ENCODE results near the gene GCGR. TPM values are rescaled to one million over a fixed set of nuclear protein-coding genes. Genes with fewer than 3 reads are reported as not detected.

The GCGR gene
- total and polyA plus RNA-seq, 10 of the 15 experiments (the other 5 are each of a cell fraction or from before 2014, with no cell fraction given), result not detected

- TF ChIP-seq, protein P1, sequence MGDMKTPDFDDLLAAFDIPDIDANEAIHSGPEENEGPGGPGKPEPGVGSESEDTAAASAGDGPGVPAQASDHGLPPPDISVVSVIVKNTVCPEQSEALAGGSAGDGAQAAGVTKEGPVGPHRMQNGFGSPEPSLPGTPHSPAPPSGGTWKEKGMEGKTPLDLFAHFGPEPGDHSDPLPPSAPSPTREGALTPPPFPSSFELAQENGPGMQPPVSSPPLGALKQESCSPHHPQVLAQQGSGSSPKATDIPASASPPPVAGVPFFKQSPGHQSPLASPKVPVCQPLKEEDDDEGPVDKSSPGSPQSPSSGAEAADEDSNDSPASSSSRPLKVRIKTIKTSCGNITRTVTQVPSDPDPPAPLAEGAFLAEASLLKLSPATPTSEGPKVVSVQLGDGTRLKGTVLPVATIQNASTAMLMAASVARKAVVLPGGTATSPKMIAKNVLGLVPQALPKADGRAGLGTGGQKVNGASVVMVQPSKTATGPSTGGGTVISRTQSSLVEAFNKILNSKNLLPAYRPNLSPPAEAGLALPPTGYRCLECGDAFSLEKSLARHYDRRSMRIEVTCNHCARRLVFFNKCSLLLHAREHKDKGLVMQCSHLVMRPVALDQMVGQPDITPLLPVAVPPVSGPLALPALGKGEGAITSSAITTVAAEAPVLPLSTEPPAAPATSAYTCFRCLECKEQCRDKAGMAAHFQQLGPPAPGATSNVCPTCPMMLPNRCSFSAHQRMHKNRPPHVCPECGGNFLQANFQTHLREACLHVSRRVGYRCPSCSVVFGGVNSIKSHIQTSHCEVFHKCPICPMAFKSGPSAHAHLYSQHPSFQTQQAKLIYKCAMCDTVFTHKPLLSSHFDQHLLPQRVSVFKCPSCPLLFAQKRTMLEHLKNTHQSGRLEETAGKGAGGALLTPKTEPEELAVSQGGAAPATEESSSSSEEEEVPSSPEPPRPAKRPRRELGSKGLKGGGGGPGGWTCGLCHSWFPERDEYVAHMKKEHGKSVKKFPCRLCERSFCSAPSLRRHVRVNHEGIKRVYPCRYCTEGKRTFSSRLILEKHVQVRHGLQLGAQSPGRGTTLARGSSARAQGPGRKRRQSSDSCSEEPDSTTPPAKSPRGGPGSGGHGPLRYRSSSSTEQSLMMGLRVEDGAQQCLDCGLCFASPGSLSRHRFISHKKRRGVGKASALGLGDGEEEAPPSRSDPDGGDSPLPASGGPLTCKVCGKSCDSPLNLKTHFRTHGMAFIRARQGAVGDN (IDR thresholded peaks at IDR 0.05), result 0 out of 2 replicates have a peak, but pooled peaks have one; percentile 39
- TF ChIP-seq PAX5 (IDR thresholded peaks at IDR 0.05; ENCODE audit: borderline replicate concordance, low read depth, low read length), result peak; percentile 5; the same call in 1 of the 2 replicates
- no peak for TF ChIP-seq POU2F2 (IDR thresholded peaks at IDR 0.05; ENCODE audit: borderline replicate concordance, low read depth, low read length)
- no peak for TF ChIP-seq KAT2A (conservative IDR thresholded peaks at IDR 0.05; ENCODE audit: control insufficient read depth, low read depth, low read length)
- TF ChIP-seq BMI1 (IDR thresholded peaks at IDR 0.05; ENCODE audit: borderline replicate concordance), result no peak
- peak; percentile 58; the same call in 1 of the 2 replicates for TF ChIP-seq LARP7 (IDR thresholded peaks at IDR 0.05)
- TF ChIP-seq TCF12 (IDR thresholded peaks at IDR 0.05; ENCODE audit: low read depth, low read length), result peak; percentile 44; the same call in 1 of the 2 replicates
- peak; percentile 96 for TF ChIP-seq POLR2A (IDR thresholded peaks at IDR 0.05; ENCODE audit: low read depth, low read length)
- TF ChIP-seq NR2C1 (IDR thresholded peaks at IDR 0.05), result no peak
- TF ChIP-seq ZSCAN29 (IDR thresholded peaks at IDR 0.05), result no peak
- 0 out of 2 replicates have a peak, but pooled peaks have one; percentile 25 for TF ChIP-seq ZBED1 (IDR thresholded peaks at IDR 0.05; ENCODE audit: borderline replicate concordance)
- TF ChIP-seq NFYA (IDR thresholded peaks at IDR 0.05; ENCODE audit: borderline replicate concordance, low read depth, low read length), result peak; percentile 98
- no peak for TF ChIP-seq ZBTB11 (CRISPR knock-in tag; IDR thresholded peaks at IDR 0.05)
- TF ChIP-seq KLF5 (IDR thresholded peaks at IDR 0.05; ENCODE audit: partially characterized antibody), result peak; percentile 9
- no peak for TF ChIP-seq RBBP5 (conservative IDR thresholded peaks at IDR 0.05)
- TF ChIP-seq, protein P2, sequence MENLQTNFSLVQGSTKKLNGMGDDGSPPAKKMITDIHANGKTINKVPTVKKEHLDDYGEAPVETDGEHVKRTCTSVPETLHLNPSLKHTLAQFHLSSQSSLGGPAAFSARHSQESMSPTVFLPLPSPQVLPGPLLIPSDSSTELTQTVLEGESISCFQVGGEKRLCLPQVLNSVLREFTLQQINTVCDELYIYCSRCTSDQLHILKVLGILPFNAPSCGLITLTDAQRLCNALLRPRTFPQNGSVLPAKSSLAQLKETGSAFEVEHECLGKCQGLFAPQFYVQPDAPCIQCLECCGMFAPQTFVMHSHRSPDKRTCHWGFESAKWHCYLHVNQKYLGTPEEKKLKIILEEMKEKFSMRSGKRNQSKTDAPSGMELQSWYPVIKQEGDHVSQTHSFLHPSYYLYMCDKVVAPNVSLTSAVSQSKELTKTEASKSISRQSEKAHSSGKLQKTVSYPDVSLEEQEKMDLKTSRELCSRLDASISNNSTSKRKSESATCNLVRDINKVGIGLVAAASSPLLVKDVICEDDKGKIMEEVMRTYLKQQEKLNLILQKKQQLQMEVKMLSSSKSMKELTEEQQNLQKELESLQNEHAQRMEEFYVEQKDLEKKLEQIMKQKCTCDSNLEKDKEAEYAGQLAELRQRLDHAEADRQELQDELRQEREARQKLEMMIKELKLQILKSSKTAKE (IDR thresholded peaks at IDR 0.05; ENCODE audit: low read depth, poor library complexity, severe bottlenecking), result peak; percentile 84
- peak; percentile 57 for TF ChIP-seq HCFC1 (IDR thresholded peaks at IDR 0.05; ENCODE audit: low read length)
- TF ChIP-seq WRNIP1 (IDR thresholded peaks at IDR 0.05; ENCODE audit: borderline replicate concordance, low read depth, low read length), result no peak
- no peak for TF ChIP-seq ZNF384 (IDR thresholded peaks at IDR 0.05; ENCODE audit: borderline replicate concordance, low read depth, low read length)
- TF ChIP-seq NFYB (IDR thresholded peaks at IDR 0.05; ENCODE audit: insufficient read depth, low read depth, low read length), result peak; percentile 99
- no peak for TF ChIP-seq CHD4 (IDR thresholded peaks at IDR 0.05)
- no peak for TF ChIP-seq ZNF217 (IDR thresholded peaks at IDR 0.05)
Observed at GRCh38 chr17:81860756-81861568, 57.0 kb downstream of the GCGR start (continued).
